SK-N-MC (cell line): Measurements from ENCODE around the gene IFNLR1.

ENCODE experiments used
- EZH2 ChIP-seq: fragments of 200-600 bp; sonication (generic); IDR thresholded peaks from one replicate; pipeline ENCODE4 v1.6.1; 2017; ENCODE audit warnings: antibody characterized with exemption
- FOXP2 ChIP-seq: optimal IDR thresholded peaks from 2 replicates; pipeline ENCODE3; 2011; ENCODE audit warnings: mild to moderate bottlenecking, moderate library complexity; ENCODE audit not compliant: insufficient read depth; ENCODE audit errors: extremely low read length, control extremely low read depth
- POLR2AphosphoS5 ChIP-seq: IDR thresholded peaks from 2 replicates; pipeline ENCODE4 v1.6.1; 2012; ENCODE audit warnings: mild to moderate bottlenecking, low read depth, low read length, borderline replicate concordance

GRCh38 chr1:24172598-24172997 is 14.5 kb downstream of the IFNLR1 start:
- TF ChIP-seq EZH2 (no peak), POLR2AphosphoS5 (no peak), FOXP2 (no peak)
